ENCODE measurements around the gene RAPGEF6. TPM values are rescaled to one million over a fixed set of nuclear protein-coding genes. Genes with fewer than 3 reads are reported as not detected.
A peak's percentile ranks its signal among the peaks of the same experiment; 100 is the strongest.

Gene RAPGEF6
- total RNA-seq, 6 experiments from 2014 or later, result 7.3 to 12.0 (median 10.2) TPM

DNA sequence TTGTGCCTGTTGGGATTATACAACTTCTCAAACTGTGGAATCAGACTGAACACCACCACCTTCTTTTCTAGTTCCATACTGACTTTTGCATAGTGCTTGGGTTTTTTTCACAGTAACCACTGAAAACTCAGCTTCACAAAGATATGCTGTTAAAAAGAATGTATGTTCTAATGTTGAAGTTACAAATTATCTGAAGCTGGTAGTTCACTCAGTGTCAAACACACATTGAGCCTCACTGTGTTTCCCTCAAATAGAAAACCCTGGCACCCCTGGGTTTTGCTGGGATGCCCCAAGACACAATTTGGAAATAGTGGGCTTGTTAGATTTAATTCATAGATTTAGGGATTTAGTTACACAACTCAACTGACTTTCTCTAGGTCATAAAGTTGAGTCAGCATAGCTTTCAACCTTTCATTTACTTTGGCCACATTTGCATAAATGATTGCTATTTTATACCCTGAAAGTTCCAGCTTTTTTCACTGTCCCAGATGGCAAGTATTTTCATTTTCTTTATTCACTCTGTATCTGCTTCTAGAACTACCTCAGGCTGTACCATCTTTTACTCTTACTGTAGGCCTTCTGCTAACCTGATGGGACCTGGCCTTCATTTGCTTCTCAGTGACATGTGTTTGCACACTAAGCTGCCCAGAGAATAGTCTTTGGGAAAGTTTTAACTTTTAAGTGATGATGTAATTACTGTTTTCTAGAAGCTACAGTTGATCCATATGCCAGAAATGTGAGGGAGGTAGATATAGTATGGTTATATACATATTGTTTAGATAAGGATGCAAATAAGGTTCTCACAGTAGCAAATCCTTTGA is 256.1 kb downstream of the RAPGEF6 start:
- Mint-ChIP-seq H3K4me3 (no peak overlapping the region), H3K27me3 (ENCODE audit: insufficient read depth) (no peaks in the 10 kb centered on the region), H3K27ac (no peak overlapping the region), H3K36me3 (ENCODE audit: low read depth) (peaks cover 4% of the 10 kb centered on the region; the same call in 1 of the 2 replicates), H3K9me3 (no peaks in the 10 kb centered on the region), H3K4me1 (ENCODE audit: low read depth) (peaks cover 47% of the 10 kb centered on the region)
- no peak for TF ChIP-seq CTCF (IDR thresholded peaks at IDR 0.05)
- no peak for DNase-seq

DNA sequence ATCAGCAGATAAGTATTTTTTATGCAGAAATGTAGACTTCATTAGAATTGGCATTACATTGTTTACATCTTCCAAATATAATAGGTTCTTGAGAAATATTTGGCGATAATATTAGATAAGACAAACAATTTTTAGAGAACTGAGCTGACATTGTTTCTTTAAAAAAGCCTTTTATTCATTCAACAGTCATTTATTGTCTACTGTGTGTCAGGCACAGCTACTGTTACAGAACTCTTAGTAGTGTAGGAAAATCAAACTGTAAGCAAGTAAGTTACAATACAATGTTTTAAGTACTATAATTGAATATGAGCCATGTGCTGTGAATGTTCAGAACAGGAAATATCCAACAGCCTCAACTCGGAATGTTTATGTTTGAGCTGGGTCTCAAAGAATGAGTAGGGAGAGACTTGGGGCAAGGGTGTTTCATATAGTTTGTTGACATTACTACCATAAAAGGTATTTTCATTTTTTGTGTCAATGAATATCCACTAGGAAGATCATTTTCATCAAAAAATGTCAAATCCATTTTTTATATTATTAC is 257.2 kb downstream of the RAPGEF6 start:
- Mint-ChIP-seq H3K27ac (peak overlapping the region; percentile 69), H3K27me3 (ENCODE audit: insufficient read depth) (no peaks in the 10 kb centered on the region), H3K36me3 (ENCODE audit: low read depth) (peaks cover 4% of the 10 kb centered on the region; the same call in 1 of the 2 replicates), H3K4me1 (ENCODE audit: low read depth) (peaks cover 47% of the 10 kb centered on the region), H3K4me3 (no peak overlapping the region), H3K9me3 (no peaks in the 10 kb centered on the region)
- DNase-seq, result peak; percentile 9
- no peak for TF ChIP-seq CTCF (IDR thresholded peaks at IDR 0.05)

DNA sequence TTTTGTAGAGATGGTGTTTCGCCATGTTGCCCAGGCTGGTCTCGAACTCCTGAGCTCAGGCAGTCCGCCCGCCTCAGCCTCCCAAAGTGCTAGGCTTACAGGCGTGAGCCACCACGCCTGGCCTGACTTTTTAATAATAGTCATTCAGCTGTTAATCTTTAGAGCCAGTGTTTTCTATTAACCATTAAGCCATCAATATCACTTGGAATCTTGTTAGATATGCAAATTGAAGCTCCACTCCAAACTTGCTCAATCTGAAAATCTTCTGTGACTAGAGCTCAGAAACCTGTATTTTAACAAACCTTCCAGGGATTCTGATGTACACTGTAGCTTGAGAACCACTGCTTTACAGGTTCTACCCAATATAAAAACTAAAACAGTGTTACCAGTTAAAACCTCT is 257.7 kb downstream of the RAPGEF6 start:
- DNase-seq, result no peak
- Mint-ChIP-seq H3K36me3 (ENCODE audit: low read depth) (peaks cover 4% of the 10 kb centered on the region; the same call in 1 of the 2 replicates), H3K27me3 (ENCODE audit: insufficient read depth) (no peaks in the 10 kb centered on the region), H3K4me1 (ENCODE audit: low read depth) (peaks cover 42% of the 10 kb centered on the region), H3K9me3 (no peaks in the 10 kb centered on the region), H3K4me3 (no peak overlapping the region), H3K27ac (peak overlapping the region; percentile 18; the same call in 1 of the 2 replicates)
- TF ChIP-seq CTCF (IDR thresholded peaks at IDR 0.05), result no peak

GRCh38 chr5:131375351-131375750 is 259.7 kb downstream of the RAPGEF6 start:
- DNase-seq, result no peak
- Mint-ChIP-seq H3K9me3 (no peaks in the 10 kb centered on the region), H3K36me3 (ENCODE audit: low read depth) (no peaks in the 10 kb centered on the region), H3K4me3 (no peak overlapping the region), H3K27me3 (ENCODE audit: insufficient read depth) (no peaks in the 10 kb centered on the region), H3K27ac (no peak overlapping the region), H3K4me1 (ENCODE audit: low read depth) (peaks cover 34% of the 10 kb centered on the region)
- no peak for TF ChIP-seq CTCF (IDR thresholded peaks at IDR 0.05)

Other genes starting within 250 kb of the RAPGEF6 start
- 10 to 100 TPM; 19.9 to 24.8 (median 22.1) TPM for gene FNIP1, start 161.8 kb upstream of the RAPGEF6 start, total RNA-seq (2021; fragmentation: NEBNext Ultra II Directional; extraction: Animal tissue kit (Norgen Biotek cat#: 25700))

Data from HFFc6 (cell line).